H9 (cell line): ENCODE measurements around the gene FUCA1. TPM values are rescaled to one million over a fixed set of nuclear protein-coding genes. Genes with fewer than 3 reads are reported as not detected.

Source experiments
- DNase-seq: peaks from one replicate; pipeline ENCODE4 v3.0.0-alpha.2; 2017
- H2AFZ ChIP-seq: one replicate; pipeline ENCODE4 v1.6.1; 2013; ENCODE audit warnings: mild to moderate bottlenecking, low read length, control low read depth, moderate library complexity
- H2AK5ac ChIP-seq: 2 replicates; pipeline ENCODE4 v1.6.1; 2013; ENCODE audit warnings: low read length, control low read depth, mixed read lengths; ENCODE audit not compliant: insufficient read length
- H2BK120ac ChIP-seq: one replicate; pipeline ENCODE4 v1.6.1; 2013; ENCODE audit warnings: low read depth, mild to moderate bottlenecking, low read length, control low read depth, inconsistent platforms; ENCODE audit not compliant: poor library complexity, severe bottlenecking
- H2BK12ac ChIP-seq: 2 replicates; pipeline ENCODE4 v1.6.1; 2013; ENCODE audit warnings: low read length, control low read depth, mixed read lengths, low read depth; ENCODE audit not compliant: insufficient read length
- H2BK15ac ChIP-seq: 2 replicates; pipeline ENCODE4 v1.6.1; 2013; ENCODE audit warnings: low read depth, low read length, control low read depth
- H2BK20ac ChIP-seq: one replicate; pipeline ENCODE4 v1.6.1; 2013; ENCODE audit warnings: low read depth, mild to moderate bottlenecking, low read length, control low read depth, inconsistent platforms; ENCODE audit not compliant: poor library complexity, severe bottlenecking
- H2BK5ac ChIP-seq: 2 replicates; pipeline ENCODE4 v1.6.1; 2013; ENCODE audit warnings: low read length, control low read depth, mixed read lengths; ENCODE audit not compliant: insufficient read length
- H3K14ac ChIP-seq: 2 replicates; pipeline ENCODE4 v1.6.1; 2013; ENCODE audit warnings: low read length, control low read depth; ENCODE audit not compliant: insufficient read depth
- H3K18ac ChIP-seq: 2 replicates; pipeline ENCODE4 v1.6.1; 2013; ENCODE audit warnings: low read depth, mild to moderate bottlenecking, mixed read lengths, low read length, control low read depth; ENCODE audit not compliant: insufficient read length
- H3K23ac ChIP-seq: 2 replicates; pipeline ENCODE4 v1.6.1; 2013; ENCODE audit warnings: low read length, control low read depth, mixed read lengths, low read depth; ENCODE audit not compliant: insufficient read length
- H3K23me2 ChIP-seq: 2 replicates; pipeline ENCODE4 v1.6.1; 2013; ENCODE audit warnings: low read depth, mild to moderate bottlenecking, mixed read lengths, low read length, control low read depth; ENCODE audit not compliant: insufficient read length, poor library complexity, severe bottlenecking
- H3K27ac ChIP-seq: 2 replicates; pipeline ENCODE4 v1.5.1; 2013; ENCODE audit warnings: low read length, control low read depth, mixed read lengths, low read depth; ENCODE audit not compliant: insufficient read length
- H3K27me3 ChIP-seq: 2 replicates; pipeline ENCODE4 v1.6.1; 2013; ENCODE audit warnings: low read length, control low read depth, inconsistent platforms; ENCODE audit not compliant: insufficient read depth
- H3K4ac ChIP-seq: 2 replicates; pipeline ENCODE4 v1.6.1; 2013; ENCODE audit warnings: low read depth, mild to moderate bottlenecking, control low read depth, inconsistent platforms, low read length, moderate library complexity
- H3K4me1 ChIP-seq: 2 replicates; pipeline ENCODE4 v1.6.1; 2013; ENCODE audit warnings: low read length, control low read depth, inconsistent platforms; ENCODE audit not compliant: insufficient read depth
- H3K4me2 ChIP-seq: 2 replicates; pipeline ENCODE4 v1.6.1; 2013; ENCODE audit warnings: low read length, control low read depth, mixed read lengths; ENCODE audit not compliant: insufficient read length, insufficient read depth
- H3K56ac ChIP-seq: 2 replicates; pipeline ENCODE4 v1.6.1; 2013; ENCODE audit warnings: low read depth, mild to moderate bottlenecking, mixed read lengths, low read length, control low read depth; ENCODE audit not compliant: insufficient read length
- H3K79me1 ChIP-seq: 2 replicates; pipeline ENCODE4 v1.6.1; 2013; ENCODE audit warnings: low read depth, mild to moderate bottlenecking, moderate library complexity, low read length, control low read depth, inconsistent platforms; ENCODE audit not compliant: insufficient read depth, poor library complexity, severe bottlenecking
- H3K79me2 ChIP-seq: 2 replicates; pipeline ENCODE4 v1.6.1; 2013; ENCODE audit warnings: low read length, control low read depth, inconsistent platforms; ENCODE audit not compliant: insufficient read depth
- H3K9ac ChIP-seq: 2 replicates; pipeline ENCODE4 v1.6.1; 2013; ENCODE audit warnings: low read length, control low read depth, mixed read lengths; ENCODE audit not compliant: insufficient read length; ENCODE audit errors: extremely low read depth
- H3K9me3 ChIP-seq: one replicate; pipeline ENCODE4 v1.6.1; 2013; ENCODE audit warnings: low read depth, low read length, inconsistent platforms; ENCODE audit not compliant: control insufficient read depth
- H3T11ph ChIP-seq: one replicate; pipeline ENCODE4 v1.6.1; 2013; ENCODE audit warnings: mild to moderate bottlenecking, low read length, control low read depth, inconsistent platforms
- H4K20me1 ChIP-seq: one replicate; pipeline ENCODE4 v1.6.1; 2013; ENCODE audit not compliant: control insufficient read depth, insufficient read length, insufficient read depth
- H4K5ac ChIP-seq: 2 replicates; pipeline ENCODE4 v1.6.1; 2013; ENCODE audit warnings: low read depth, mild to moderate bottlenecking, mixed read lengths, low read length, control low read depth; ENCODE audit not compliant: insufficient read length
- H4K8ac ChIP-seq: replicated peaks from 2 replicates; pipeline ENCODE4 v1.6.1; 2013; ENCODE audit warnings: low read length, control low read depth, mixed read lengths, low read depth; ENCODE audit not compliant: insufficient read length
- H4K91ac ChIP-seq: 2 replicates; pipeline ENCODE4 v1.6.1; 2013; ENCODE audit warnings: low read depth, mild to moderate bottlenecking, moderate library complexity, mixed read lengths, low read length, control low read depth; ENCODE audit not compliant: insufficient read length
- H3K27ac Mint-ChIP-seq, 3 experiments: 2 replicates in 2 of 3; 3 replicates in 1 of 3; pipeline ENCODE4 v1.8.0; 2020 to 2021; ENCODE audit warnings: mixed read lengths in 3 of 3, mild to moderate bottlenecking in 1 of 3, moderate library complexity in 1 of 3
- H3K27me3 Mint-ChIP-seq: 2 replicates; pipeline ENCODE4 v1.8.0; 2021; ENCODE audit warnings: low read depth, mild to moderate bottlenecking, moderate library complexity, mixed read lengths
- H3K36me3 Mint-ChIP-seq, 3 experiments: 2 replicates in 2 of 3; 3 replicates in 1 of 3; pipeline ENCODE4 v1.8.0; 2020 to 2021; ENCODE audit warnings: low read depth in 3 of 3, mixed read lengths in 3 of 3; ENCODE audit not compliant: insufficient read depth in 1 of 3
- H3K4me1 Mint-ChIP-seq, 2 experiments: 2 replicates each; pipeline ENCODE4 v1.8.0; 2020; ENCODE audit warnings: mixed read lengths in 2 of 2
- H3K4me3 Mint-ChIP-seq, 2 experiments: 2 replicates in 1 of 2; 3 replicates in 1 of 2; pipeline ENCODE4 v1.8.0; 2020 to 2021; ENCODE audit warnings: mild to moderate bottlenecking in 2 of 2, mixed read lengths in 2 of 2, moderate library complexity in 1 of 2
- H3K9me3 Mint-ChIP-seq, 2 experiments: 2 replicates in 1 of 2; 3 replicates in 1 of 2; pipeline ENCODE4 v1.8.0; 2020; ENCODE audit warnings: mild to moderate bottlenecking in 2 of 2, mixed read lengths in 2 of 2, moderate library complexity in 1 of 2
- CTCF ChIP-seq: fragments of 200-600 bp; sonication (generic); conservative IDR thresholded peaks from 3 replicates; pipeline ENCODE4 v1.8.0; 2021; ENCODE audit warnings: antibody characterized with exemption, mild to moderate bottlenecking
- WGBS: extraction: QIAGEN DNeasy Blood & Tissue Kit; methylation state at CpG from one replicate; pipeline ENCODE4 v1.1.7; 2013; ENCODE audit warnings: missing lambda C conversion rate, low lambda C conversion rate, mixed read lengths; ENCODE audit not compliant: insufficient read length; ENCODE audit errors: extremely low coverage; 5-methylcytosine and 5-hydroxymethylcytosine counted together
- total RNA-seq: library from RNA; stranded (reverse); gene quantifications from 2 replicates; pipeline ENCODE4 v1.2.1, GENCODE V29; 2021

FUCA1 gene
- total RNA-seq, 1 experiment from 2014 or later, result 9.1 TPM

- Histone ChIP-seq H3K79me1 (no peaks in the 10 kb centered on the region), H3K23me2 (peaks cover 2% of the 10 kb centered on the region), H3K18ac (no peak overlapping the region), H2BK15ac (no peak overlapping the region), H2BK12ac (no peak overlapping the region), H3K14ac (no peak overlapping the region), H3K56ac (no peak overlapping the region), H3K23ac (no peak overlapping the region), H4K5ac (no peak overlapping the region), H3K79me2 (no peaks in the 10 kb centered on the region), H2BK120ac (no peak overlapping the region), H4K91ac (no peak overlapping the region), H3T11ph (no peak overlapping the region), H3K4me2 (no peak overlapping the region), H3K27me3 (no peaks in the 10 kb centered on the region), H2AFZ (no peak overlapping the region), H3K27ac (no peak overlapping the region), H2BK5ac (no peak overlapping the region), H4K20me1 (no peaks in the 10 kb centered on the region), H3K9me3 (no peaks in the 10 kb centered on the region), H4K8ac (no peak overlapping the region), H3K4ac (no peak overlapping the region), H3K9ac (no peak overlapping the region), H2BK20ac (no peak overlapping the region), H2AK5ac (no peak overlapping the region), H3K4me1 (no peaks in the 10 kb centered on the region)
- Mint-ChIP-seq H3K4me3 (no peak overlapping the region), H3K9me3 (no peaks in the 10 kb centered on the region), H3K4me1 (peaks cover 9 to 10% of the 10 kb centered on the region in 2 experiments), H3K36me3 (peaks cover 0 to 6% (median 5%) of the 10 kb centered on the region in 3 experiments; a peak in 3 of 7 replicates), H3K27ac (peak overlapping the region; percentile 57 to 93 (median 61); a peak in 4 of 7 replicates), H3K27me3 (peaks cover 11% of the 10 kb centered on the region)
- no CpG with 5 or more reads among the region's 6 CpGs for WGBS
- TF ChIP-seq CTCF, result no peak
- DNase-seq, result no peak
Measured at GRCh38 chr1:23806280-23806679, 61.8 kb downstream of the FUCA1 start.
